HepG2 (cell line): Measurements from ENCODE around the gene ALG1L2. TPM values are rescaled to one million over a fixed set of nuclear protein-coding genes. Genes with fewer than 3 reads are reported as not detected.
A peak's percentile ranks its signal among the peaks of the same experiment; 100 is the strongest.

Experiments
- CENPT ChIP-seq: sonication (generic); formaldehyde crosslinking; IDR thresholded peaks from 2 replicates; pipeline ENCODE4 v1.8.0; 2022; ENCODE audit warnings: low read depth, mild to moderate bottlenecking, moderate library complexity, missing genetic modification reagents
- EEA1 ChIP-seq: sonication (generic); formaldehyde crosslinking; IDR thresholded peaks from 2 replicates; pipeline ENCODE4 v1.5.1; 2020; ENCODE audit warnings: mild to moderate bottlenecking, missing genetic modification reagents, borderline replicate concordance
- KLF9 ChIP-seq: IDR thresholded peaks from 2 replicates; pipeline ENCODE4 v1.6.1; 2016; ENCODE audit warnings: low read depth
- NKX3-1 ChIP-seq: sonication (generic); formaldehyde crosslinking; IDR thresholded peaks from 2 replicates; pipeline ENCODE4 v1.5.0; 2020; ENCODE audit warnings: missing genetic modification reagents
- SIN3B ChIP-seq: fragments of 150-350 bp; IDR thresholded peaks from 2 replicates; pipeline ENCODE4 v1.6.1; 2014; ENCODE audit warnings: low read length
- SKI ChIP-seq: fragments of 450-650 bp; IDR thresholded peaks from one replicate; pipeline ENCODE4 v1.6.1; 2018; ENCODE audit warnings: mild to moderate bottlenecking; ENCODE audit not compliant: partially characterized antibody
- ZNF232 ChIP-seq: sonication (generic); formaldehyde crosslinking; IDR thresholded peaks from 2 replicates; pipeline ENCODE4 v1.4.0; 2020; ENCODE audit warnings: missing genetic modification reagents, borderline replicate concordance
- ZNF331 ChIP-seq: sonication (generic); formaldehyde crosslinking; IDR thresholded peaks from 2 replicates; pipeline ENCODE4 v1.4.0; 2020; ENCODE audit warnings: missing genetic modification reagents
- ZNF354B ChIP-seq: sonication (generic); formaldehyde crosslinking; IDR thresholded peaks from 2 replicates; pipeline ENCODE4 v1.8.0; 2022; ENCODE audit warnings: mild to moderate bottlenecking, missing genetic modification reagents
- ZNF777 ChIP-seq: sonication (generic); formaldehyde crosslinking; IDR thresholded peaks from 2 replicates; pipeline ENCODE4 v1.4.0; 2020; ENCODE audit warnings: missing genetic modification reagents
- polyA plus RNA-seq, 8 experiments: library from polyadenylated mRNA; depleted of rRNA in 3 of 8; stranded (reverse) in 7 of 8; unstranded in 1 of 8; fragments of >200 nt; fragmentation: Illumina TruSeq in 4 of 8; extraction: Trizol in 4 of 8; gene quantifications; 2 replicates each; pipeline versions ENCODE4 v1.2.1 to v1.2.3, GENCODE V29; 2011 to 2016; ENCODE audit warnings: low read depth in 4 of 8, missing spikeins in 1 of 8, mixed read lengths in 1 of 8; ENCODE audit not compliant: insufficient read depth in 1 of 8
- total RNA-seq, 5 experiments: library from RNA; depleted of rRNA; stranded (reverse); fragments of >200 nt; fragmentation: Illumina TruSeq; extraction: Trizol; gene quantifications; 2 replicates each; pipeline ENCODE4 v1.2.3, GENCODE V29; 2016; ENCODE audit warnings: low read depth in 1 of 5
- TF ChIP-seq, protein P1 (sequence below): sonication (generic); formaldehyde crosslinking; IDR thresholded peaks from 2 replicates; pipeline ENCODE4 v1.4.0; 2020; ENCODE audit warnings: missing genetic modification reagents
- TF ChIP-seq, protein P2 (sequence below): sonication (generic); formaldehyde crosslinking; IDR thresholded peaks from 2 replicates; pipeline ENCODE4 v1.4.0; 2020; ENCODE audit warnings: mild to moderate bottlenecking, missing genetic modification reagents
- TF ChIP-seq, protein P3 (sequence below): sonication (generic); formaldehyde crosslinking; IDR thresholded peaks from one replicate; pipeline ENCODE4 v1.5.1; 2020; ENCODE audit warnings: mild to moderate bottlenecking, missing genetic modification reagents; ENCODE audit errors: not compliant biosample characterization

Gene ALG1L2
- total and polyA plus RNA-seq, 2 of the 13 experiments (the other 11 are each of a cell fraction or from before 2014, with no cell fraction given), result 0.13 to 0.55 TPM

DNA sequence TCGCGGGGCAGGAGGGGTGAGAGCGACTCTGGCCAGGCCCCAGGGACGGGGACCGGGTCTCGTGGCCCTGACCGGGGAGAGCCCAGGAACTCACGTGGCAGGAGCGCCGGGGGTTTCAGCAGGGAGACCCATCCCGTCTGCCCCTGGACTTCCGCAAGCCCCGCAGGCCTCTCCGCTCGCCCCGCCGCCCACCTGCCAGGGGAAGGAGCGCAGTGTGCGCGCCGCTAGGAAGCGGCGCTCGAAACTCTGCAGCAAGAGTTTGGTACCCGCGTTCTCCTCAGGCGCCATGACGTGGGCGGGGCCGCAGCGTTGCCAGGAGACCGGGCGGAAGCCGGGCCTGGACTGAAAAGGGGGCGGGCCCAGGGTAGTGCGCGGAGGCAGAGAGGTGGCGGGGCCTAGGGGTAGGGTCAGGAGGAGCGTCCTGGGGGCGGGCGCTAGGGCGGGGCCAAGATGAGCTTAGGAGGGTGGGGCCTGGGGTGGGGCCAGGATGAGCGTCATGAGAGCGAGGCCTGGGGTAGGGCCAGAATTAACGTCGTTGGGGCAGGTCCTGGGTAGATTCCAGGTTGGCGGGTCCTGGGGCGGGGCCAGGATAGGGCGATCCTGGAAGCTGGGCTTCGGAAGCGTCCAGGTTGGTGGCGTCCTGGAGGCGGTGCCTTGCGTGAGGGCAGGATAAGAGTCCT, 29.7 kb downstream of the ALG1L2 start (continued):
- TF ChIP-seq, protein P1, sequence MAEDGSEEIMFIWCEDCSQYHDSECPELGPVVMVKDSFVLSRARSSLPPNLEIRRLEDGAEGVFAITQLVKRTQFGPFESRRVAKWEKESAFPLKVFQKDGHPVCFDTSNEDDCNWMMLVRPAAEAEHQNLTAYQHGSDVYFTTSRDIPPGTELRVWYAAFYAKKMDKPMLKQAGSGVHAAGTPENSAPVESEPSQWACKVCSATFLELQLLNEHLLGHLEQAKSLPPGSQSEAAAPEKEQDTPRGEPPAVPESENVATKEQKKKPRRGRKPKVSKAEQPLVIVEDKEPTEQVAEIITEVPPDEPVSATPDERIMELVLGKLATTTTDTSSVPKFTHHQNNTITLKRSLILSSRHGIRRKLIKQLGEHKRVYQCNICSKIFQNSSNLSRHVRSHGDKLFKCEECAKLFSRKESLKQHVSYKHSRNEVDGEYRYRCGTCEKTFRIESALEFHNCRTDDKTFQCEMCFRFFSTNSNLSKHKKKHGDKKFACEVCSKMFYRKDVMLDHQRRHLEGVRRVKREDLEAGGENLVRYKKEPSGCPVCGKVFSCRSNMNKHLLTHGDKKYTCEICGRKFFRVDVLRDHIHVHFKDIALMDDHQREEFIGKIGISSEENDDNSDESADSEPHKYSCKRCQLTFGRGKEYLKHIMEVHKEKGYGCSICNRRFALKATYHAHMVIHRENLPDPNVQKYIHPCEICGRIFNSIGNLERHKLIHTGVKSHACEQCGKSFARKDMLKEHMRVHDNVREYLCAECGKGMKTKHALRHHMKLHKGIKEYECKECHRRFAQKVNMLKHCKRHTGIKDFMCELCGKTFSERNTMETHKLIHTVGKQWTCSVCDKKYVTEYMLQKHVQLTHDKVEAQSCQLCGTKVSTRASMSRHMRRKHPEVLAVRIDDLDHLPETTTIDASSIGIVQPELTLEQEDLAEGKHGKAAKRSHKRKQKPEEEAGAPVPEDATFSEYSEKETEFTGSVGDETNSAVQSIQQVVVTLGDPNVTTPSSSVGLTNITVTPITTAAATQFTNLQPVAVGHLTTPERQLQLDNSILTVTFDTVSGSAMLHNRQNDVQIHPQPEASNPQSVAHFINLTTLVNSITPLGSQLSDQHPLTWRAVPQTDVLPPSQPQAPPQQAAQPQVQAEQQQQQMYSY (CRISPR knock-in tag), result no peak
- TF ChIP-seq SIN3B (0 out of 2 replicates have a peak, but pooled peaks have one; percentile 62), NKX3-1 (no peak), SKI (no peak), ZNF354B (CRISPR knock-in tag) (no peak), ZNF331 (no peak), ZNF232 (CRISPR knock-in tag) (no peak), EEA1 (no peak), CENPT (no peak), KLF9 (CRISPR knock-in tag) (no peak), ZNF777 (CRISPR knock-in tag) (no peak)
- TF ChIP-seq, protein P2, sequence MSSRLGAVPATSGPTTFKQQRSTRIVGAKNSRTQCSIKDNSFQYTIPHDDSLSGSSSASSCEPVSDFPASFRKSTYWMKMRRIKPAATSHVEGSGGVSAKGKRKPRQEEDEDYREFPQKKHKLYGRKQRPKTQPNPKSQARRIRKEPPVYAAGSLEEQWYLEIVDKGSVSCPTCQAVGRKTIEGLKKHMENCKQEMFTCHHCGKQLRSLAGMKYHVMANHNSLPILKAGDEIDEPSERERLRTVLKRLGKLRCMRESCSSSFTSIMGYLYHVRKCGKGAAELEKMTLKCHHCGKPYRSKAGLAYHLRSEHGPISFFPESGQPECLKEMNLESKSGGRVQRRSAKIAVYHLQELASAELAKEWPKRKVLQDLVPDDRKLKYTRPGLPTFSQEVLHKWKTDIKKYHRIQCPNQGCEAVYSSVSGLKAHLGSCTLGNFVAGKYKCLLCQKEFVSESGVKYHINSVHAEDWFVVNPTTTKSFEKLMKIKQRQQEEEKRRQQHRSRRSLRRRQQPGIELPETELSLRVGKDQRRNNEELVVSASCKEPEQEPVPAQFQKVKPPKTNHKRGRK (CRISPR knock-in tag), result no peak
- TF ChIP-seq, protein P3, sequence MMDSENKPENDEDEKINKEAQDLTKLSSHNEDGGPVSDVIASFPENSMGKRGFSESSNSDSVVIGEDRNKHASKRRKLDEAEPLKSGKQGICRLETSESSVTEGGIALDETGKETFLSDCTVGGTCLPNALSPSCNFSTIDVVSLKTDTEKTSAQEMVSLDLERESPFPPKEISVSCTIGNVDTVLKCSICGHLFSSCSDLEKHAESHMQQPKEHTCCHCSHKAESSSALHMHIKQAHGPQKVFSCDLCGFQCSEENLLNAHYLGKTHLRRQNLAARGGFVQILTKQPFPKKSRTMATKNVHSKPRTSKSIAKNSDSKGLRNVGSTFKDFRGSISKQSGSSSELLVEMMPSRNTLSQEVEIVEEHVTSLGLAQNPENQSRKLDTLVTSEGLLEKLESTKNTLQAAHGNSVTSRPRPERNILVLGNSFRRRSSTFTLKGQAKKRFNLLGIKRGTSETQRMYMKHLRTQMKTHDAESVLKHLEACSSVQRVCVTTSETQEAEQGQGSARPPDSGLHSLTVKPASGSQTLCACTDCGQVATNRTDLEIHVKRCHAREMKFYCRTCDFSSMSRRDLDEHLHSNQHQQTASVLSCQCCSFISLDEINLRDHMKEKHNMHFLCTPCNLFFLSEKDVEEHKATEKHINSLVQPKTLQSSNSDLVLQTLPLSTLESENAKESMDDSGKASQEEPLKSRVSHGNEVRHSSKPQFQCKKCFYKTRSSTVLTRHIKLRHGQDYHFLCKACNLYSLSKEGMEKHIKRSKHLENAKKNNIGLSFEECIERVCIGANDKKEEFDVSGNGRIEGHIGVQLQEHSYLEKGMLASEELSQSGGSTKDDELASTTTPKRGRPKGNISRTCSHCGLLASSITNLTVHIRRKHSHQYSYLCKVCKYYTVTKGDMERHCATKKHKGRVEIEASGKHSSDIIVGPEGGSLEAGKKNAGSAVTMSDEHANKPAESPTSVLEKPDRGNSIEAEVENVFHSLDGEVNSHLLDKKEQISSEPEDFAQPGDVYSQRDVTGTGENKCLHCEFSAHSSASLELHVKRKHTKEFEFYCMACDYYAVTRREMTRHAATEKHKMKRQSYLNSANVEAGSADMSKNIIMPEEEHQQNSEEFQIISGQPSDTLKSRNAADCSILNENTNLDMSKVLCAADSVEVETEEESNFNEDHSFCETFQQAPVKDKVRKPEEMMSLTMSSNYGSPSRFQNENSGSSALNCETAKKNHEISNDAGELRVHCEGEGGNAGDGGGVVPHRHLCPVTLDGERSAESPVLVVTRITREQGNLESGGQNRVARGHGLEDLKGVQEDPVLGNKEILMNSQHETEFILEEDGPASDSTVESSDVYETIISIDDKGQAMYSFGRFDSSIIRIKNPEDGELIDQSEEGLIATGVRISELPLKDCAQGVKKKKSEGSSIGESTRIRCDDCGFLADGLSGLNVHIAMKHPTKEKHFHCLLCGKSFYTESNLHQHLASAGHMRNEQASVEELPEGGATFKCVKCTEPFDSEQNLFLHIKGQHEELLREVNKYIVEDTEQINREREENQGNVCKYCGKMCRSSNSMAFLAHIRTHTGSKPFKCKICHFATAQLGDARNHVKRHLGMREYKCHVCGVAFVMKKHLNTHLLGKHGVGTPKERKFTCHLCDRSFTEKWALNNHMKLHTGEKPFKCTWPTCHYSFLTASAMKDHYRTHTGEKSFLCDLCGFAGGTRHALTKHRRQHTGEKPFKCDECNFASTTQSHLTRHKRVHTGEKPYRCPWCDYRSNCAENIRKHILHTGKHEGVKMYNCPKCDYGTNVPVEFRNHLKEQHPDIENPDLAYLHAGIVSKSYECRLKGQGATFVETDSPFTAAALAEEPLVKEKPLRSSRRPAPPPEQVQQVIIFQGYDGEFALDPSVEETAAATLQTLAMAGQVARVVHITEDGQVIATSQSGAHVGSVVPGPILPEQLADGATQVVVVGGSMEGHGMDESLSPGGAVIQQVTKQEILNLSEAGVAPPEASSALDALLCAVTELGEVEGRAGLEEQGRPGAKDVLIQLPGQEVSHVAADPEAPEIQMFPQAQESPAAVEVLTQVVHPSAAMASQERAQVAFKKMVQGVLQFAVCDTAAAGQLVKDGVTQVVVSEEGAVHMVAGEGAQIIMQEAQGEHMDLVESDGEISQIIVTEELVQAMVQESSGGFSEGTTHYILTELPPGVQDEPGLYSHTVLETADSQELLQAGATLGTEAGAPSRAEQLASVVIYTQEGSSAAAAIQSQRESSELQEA (CRISPR knock-in tag), result peak; percentile 51
